Measurements from ENCODE around the gene HDC. TPM values are rescaled to one million over a fixed set of nuclear protein-coding genes. Genes with fewer than 3 reads are reported as not detected.

Gene HDC
- total and polyA plus RNA-seq, 2 of the 13 experiments (the other 11 are each of a cell fraction or from before 2014, with no cell fraction given) = not detected

DNA sequence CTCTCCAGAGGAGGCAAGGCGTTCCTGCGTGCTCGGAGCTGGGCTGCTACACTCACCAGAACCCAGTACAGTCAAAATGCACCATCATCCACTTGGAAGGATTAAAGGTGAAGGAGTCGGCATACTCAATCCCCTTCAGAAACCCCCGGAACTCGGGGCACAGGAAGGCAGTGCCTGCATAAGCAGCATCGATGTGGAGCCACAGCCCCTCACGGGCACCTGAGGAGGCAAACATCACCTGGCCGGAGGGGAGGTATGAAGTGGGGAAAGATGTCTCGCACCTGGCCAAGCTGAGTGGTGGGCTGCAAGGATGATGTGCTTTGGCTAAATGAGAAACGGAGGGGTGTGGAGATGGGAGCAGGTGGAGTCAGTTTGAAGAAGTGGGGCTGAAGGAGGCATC lies 13.0 kb downstream of the HDC start (continued):
- TF ChIP-seq ATF6 (CRISPR knock-in tag; conservative IDR thresholded peaks at IDR 0.05) (no peak), SYNCRIP (IDR thresholded peaks at IDR 0.05; ENCODE audit: insufficient read depth, low read depth, low read length) (no peak), REPIN1 (CRISPR knock-in tag; IDR thresholded peaks at IDR 0.05; ENCODE audit: borderline replicate concordance, low read depth) (no peak), ETS1 (CRISPR knock-in tag; IDR thresholded peaks at IDR 0.05) (no peak), ZNF75D (CRISPR knock-in tag; IDR thresholded peaks at IDR 0.05; ENCODE audit: borderline replicate concordance) (no peak), SNAI1 (CRISPR knock-in tag; IDR thresholded peaks at IDR 0.05; ENCODE audit: borderline replicate concordance) (no peak)

DNA sequence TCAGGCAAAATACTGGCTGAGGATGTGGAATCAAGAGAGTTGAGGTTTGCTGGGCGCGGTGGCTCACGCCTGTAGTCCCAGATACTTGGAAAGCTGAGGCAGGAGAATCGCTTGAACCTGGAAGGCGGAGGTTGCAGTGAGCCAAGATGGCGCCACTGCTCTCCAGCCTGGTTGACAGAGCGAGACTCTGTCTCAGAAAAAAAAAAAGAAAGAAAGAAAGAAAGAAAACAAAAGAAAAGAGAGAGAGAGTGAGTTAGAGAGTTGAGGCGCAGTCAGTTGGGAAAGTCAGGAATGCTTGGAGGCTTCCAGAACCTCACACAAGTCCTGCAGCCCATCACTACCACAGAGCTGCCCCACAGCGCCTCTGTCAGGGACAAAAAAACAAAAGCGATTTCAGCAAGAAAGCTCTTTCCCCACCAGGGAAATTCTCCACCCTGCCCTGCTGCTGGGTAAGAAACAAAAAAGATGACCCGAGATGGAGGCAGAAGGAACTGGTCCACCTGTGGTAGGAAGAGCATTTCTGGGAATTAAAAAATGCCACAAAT lies 13.8 kb downstream of the HDC start:
- no peak for ATAC-seq
- no peaks in the 10 kb centered on the region for H4K20me1 ChIP-seq (ENCODE audit: insufficient read depth, low read length)
- no peak for DNase-seq (ENCODE audit: low spot score)
- H3K9ac ChIP-seq (ENCODE audit: insufficient read depth, low read depth, low read length) = no peak overlapping the region
- H3K36me3 ChIP-seq (replicated peaks in 1 of 2; ENCODE audit: control insufficient read depth in 1 of 2, insufficient read depth in 2 of 2, low read length in 2 of 2) = no peaks in the 10 kb centered on the region
- POLR2A ChIA-PET = no interaction called here
- no peaks in the 10 kb centered on the region for H3K9me3 ChIP-seq (ENCODE audit: low read length)
- no TSS peak for BruUV-seq (replicated peaks)
- H3K27ac ChIP-seq (ENCODE audit: extremely low read length, insufficient read depth, low read length) = no peak overlapping the region
- in situ Hi-C loops (cut with HindIII; ENCODE audit: extremely low pct_ligation_motif_present, low pct_unique_long_range_greater_than_20kb) = no loop called here
- no peak overlapping the region for H2AFZ ChIP-seq (ENCODE audit: low read length)
- no peaks in the 10 kb centered on the region for H3K79me2 ChIP-seq (ENCODE audit: insufficient read depth, low read length)
- 91% methylated on average over 11 of the region's 11 CpGs for WGBS (ENCODE audit: low lambda C conversion rate)
- intact Hi-C loops (cut with micrococcal nuclease; ENCODE audit: unreplicated experiment) = no loop called here
- H3K4me2 ChIP-seq (ENCODE audit: low read depth, low read length) = no peak overlapping the region
- H3K4me1 ChIP-seq (ENCODE audit: insufficient read depth, low read length) = peaks cover 35% of the 10 kb centered on the region
- H3K4me3 ChIP-seq (replicated peaks in 1 of 3; ENCODE audit: insufficient read depth in 1 of 3, low read depth in 2 of 3, low read length in 3 of 3) = no peak overlapping the region
- H3K27me3 ChIP-seq (ENCODE audit: control insufficient read depth in 1 of 2, insufficient read depth in 2 of 2, low read length in 2 of 2) = no peaks in the 10 kb centered on the region
- no peak for FAIRE-seq
- CTCF ChIA-PET (ENCODE audit: low intra/inter-chr PET ratio, low total read pairs) = no interaction called here
- TF ChIP-seq MED13 (CRISPR knock-in tag; IDR thresholded peaks at IDR 0.05) = no peak
- no peak for TF ChIP-seq FOXO1 (CRISPR knock-in tag; IDR thresholded peaks at IDR 0.05)
- TF ChIP-seq RFXAP (CRISPR knock-in tag; IDR thresholded peaks at IDR 0.05; ENCODE audit: borderline replicate concordance) = no peak
- TF ChIP-seq ZSCAN31 (CRISPR knock-in tag; IDR thresholded peaks at IDR 0.05; ENCODE audit: low read depth) = no peak
- TF ChIP-seq ZNF275 (CRISPR knock-in tag; IDR thresholded peaks at IDR 0.05; ENCODE audit: borderline replicate concordance) = no peak
- TF ChIP-seq MAFF (IDR thresholded peaks at IDR 0.05; ENCODE audit: low read depth, low read length) = no peak
- no peak for TF ChIP-seq BRCA1 (CRISPR knock-in tag; IDR thresholded peaks at IDR 0.05)
- TF ChIP-seq MEIS1 (CRISPR knock-in tag; IDR thresholded peaks at IDR 0.05; ENCODE audit: borderline replicate concordance) = no peak
- TF ChIP-seq ZNF180 (CRISPR knock-in tag; IDR thresholded peaks at IDR 0.05; ENCODE audit: borderline replicate concordance, low read depth) = no peak
- no peak for TF ChIP-seq ZNF691 (CRISPR knock-in tag; IDR thresholded peaks at IDR 0.05; ENCODE audit: borderline replicate concordance, low read depth)
- TF ChIP-seq MBNL3 (CRISPR knock-in tag; conservative IDR thresholded peaks at IDR 0.05) = no peak
